Psoas muscle (tissue), 8 donors: Measurements from ENCODE around the gene AP3B1. TPM values are rescaled to one million over a fixed set of nuclear protein-coding genes. Genes with fewer than 3 reads are reported as not detected.

Experiments
- ATAC-seq, 4 donors: fragments of 200-7000 bp; cut with Tn5 transposase; one replicate each; pipeline ENCODE4 v1.9.1; 2020; ENCODE audit warnings: moderate library complexity in 3 of 4, mild to moderate bottlenecking in 2 of 4
- DNase-seq, 2 donors: peaks; one replicate each; pipeline ENCODE4 v3.0.0-alpha.2; 2020
- H3K27ac ChIP-seq: fragments of 200-600 bp; one replicate; pipeline ENCODE4 v1.8.0; 2022
- H3K27me3 ChIP-seq, 3 donors: fragments of 200-600 bp in 1 of 3; one replicate each; pipeline versions ENCODE4 v1.6.1 to v1.8.0; 2013 to 2022; ENCODE audit warnings: low read length in 2 of 3, mild to moderate bottlenecking in 2 of 3, moderate library complexity in 1 of 3; ENCODE audit not compliant: insufficient read depth in 3 of 3
- H3K36me3 ChIP-seq, 2 donors: fragments of 200-600 bp in 1 of 2; one replicate each; pipeline versions ENCODE4 v1.6.1 to v1.8.0; 2013 to 2022; ENCODE audit warnings: low read depth in 1 of 2, mild to moderate bottlenecking in 1 of 2, moderate library complexity in 1 of 2; ENCODE audit not compliant: insufficient read depth in 1 of 2
- H3K4me1 ChIP-seq: fragments of 200-600 bp; one replicate; pipeline ENCODE4 v1.8.0; 2022
- H3K4me3 ChIP-seq: fragments of 200-600 bp; one replicate; pipeline ENCODE4 v1.8.0; 2022; ENCODE audit warnings: mild to moderate bottlenecking
- H3K9me3 ChIP-seq: fragments of 200-600 bp; one replicate; pipeline ENCODE4 v1.8.0; 2022
- WGBS, 3 donors: extraction: QIAGEN DNeasy Blood & Tissue Kit; methylation state at CpG; one replicate each; pipeline versions ENCODE4 v1.1.6 to v1.1.7; 2013; 5-methylcytosine and 5-hydroxymethylcytosine counted together
- intact Hi-C, 2 donors: fragments of 100-400 bp; cut with DNase I; formaldehyde crosslinking; loops; one replicate each; pipeline versions ENCODE4 v1.11.0 to v1.14.2; 2022
- polyA plus RNA-seq, 3 donors: library from polyadenylated mRNA; stranded (reverse); fragments of 200-250 nt; gene quantifications; one replicate each; pipeline ENCODE4 v1.2.3, GENCODE V29; 2013
- total RNA-seq, 4 donors: library from RNA; stranded (reverse); fragmentation: NEBNext Ultra II Directional in 2 of 4; extraction: Animal tissue kit (Norgen Biotek cat#: 25700) in 2 of 4; gene quantifications; one replicate each; pipeline versions ENCODE4 v1.2.1 to v1.2.4, GENCODE V29; 2021 to 2023
- TF ChIP-seq, protein P1 (sequence below): fragments of 200-600 bp; IDR thresholded peaks from one replicate; pipeline ENCODE4 v1.8.0; 2022; ENCODE audit warnings: antibody characterized with exemption
- donor health status: healthy with polysubstance abuse.
- donor health status: DM: no; HTN: no; CAD: no; lungs with moderate emphysema.
- donor health status: Bipolar disorder and iron deficiency.
- donor health status: healthy.
- donor health status: DM: yes; HTN: yes; CAD: no.
- donor health status: DM: no; HTN: no; CAD: no.
- donor health status: DM: no; HTN: no; CAD: no.
- donor health status: DM: yes; HTN: yes; CAD: no.

The AP3B1 gene
- total and polyA plus RNA-seq, 7 donors = 12.4 to 24.4 (median 15.2) TPM

- Histone ChIP-seq H3K27me3 (no peaks in the 10 kb centered on the region), H3K4me1 (peaks cover 15% of the 10 kb centered on the region), H3K36me3 (no peaks in the 10 kb centered on the region), H3K9me3 (no peaks in the 10 kb centered on the region), H3K4me3 (no peak overlapping the region), H3K27ac (no peak overlapping the region)
- TF ChIP-seq, protein P1, sequence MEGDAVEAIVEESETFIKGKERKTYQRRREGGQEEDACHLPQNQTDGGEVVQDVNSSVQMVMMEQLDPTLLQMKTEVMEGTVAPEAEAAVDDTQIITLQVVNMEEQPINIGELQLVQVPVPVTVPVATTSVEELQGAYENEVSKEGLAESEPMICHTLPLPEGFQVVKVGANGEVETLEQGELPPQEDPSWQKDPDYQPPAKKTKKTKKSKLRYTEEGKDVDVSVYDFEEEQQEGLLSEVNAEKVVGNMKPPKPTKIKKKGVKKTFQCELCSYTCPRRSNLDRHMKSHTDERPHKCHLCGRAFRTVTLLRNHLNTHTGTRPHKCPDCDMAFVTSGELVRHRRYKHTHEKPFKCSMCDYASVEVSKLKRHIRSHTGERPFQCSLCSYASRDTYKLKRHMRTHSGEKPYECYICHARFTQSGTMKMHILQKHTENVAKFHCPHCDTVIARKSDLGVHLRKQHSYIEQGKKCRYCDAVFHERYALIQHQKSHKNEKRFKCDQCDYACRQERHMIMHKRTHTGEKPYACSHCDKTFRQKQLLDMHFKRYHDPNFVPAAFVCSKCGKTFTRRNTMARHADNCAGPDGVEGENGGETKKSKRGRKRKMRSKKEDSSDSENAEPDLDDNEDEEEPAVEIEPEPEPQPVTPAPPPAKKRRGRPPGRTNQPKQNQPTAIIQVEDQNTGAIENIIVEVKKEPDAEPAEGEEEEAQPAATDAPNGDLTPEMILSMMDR = no peak
- 85 to 95% (median 88%) methylated on average over 3 of the region's 3 CpGs for WGBS, 3 donors
- ATAC-seq = no peak
- DNase-seq = no peak
- intact Hi-C loops = no loop called here
Measured at GRCh38 chr5:78288246-78288645, 6.3 kb downstream of the AP3B1 start.

GRCh38 chr5:78287833-78288232 lies 6.7 kb downstream of the AP3B1 start:
- Histone ChIP-seq H3K27me3 (no peaks in the 10 kb centered on the region), H3K36me3 (no peaks in the 10 kb centered on the region), H3K4me3 (no peak overlapping the region), H3K4me1 (peaks cover 13% of the 10 kb centered on the region), H3K27ac (no peak overlapping the region), H3K9me3 (no peaks in the 10 kb centered on the region)
- intact Hi-C loops = no loop called here
- DNase-seq = no peak
- TF ChIP-seq, protein P1 = no peak
- 33 to 53% (median 36%) methylated on average over 2 of the region's 2 CpGs for WGBS, 3 donors
- peak in 1 of 4 donors; percentile 37 for ATAC-seq

- ATAC-seq (no peak), DNase-seq (no peak)
- Histone ChIP-seq H3K36me3 (no peaks in the 10 kb centered on the region), H3K4me3 (no peak overlapping the region), H3K9me3 (no peaks in the 10 kb centered on the region), H3K4me1 (peaks cover 13% of the 10 kb centered on the region), H3K27me3 (no peaks in the 10 kb centered on the region), H3K27ac (no peak overlapping the region)
- TF ChIP-seq, protein P1 = no peak
- intact Hi-C loops = no loop called here
Measured at GRCh38 chr5:78287169-78287568, 7.3 kb downstream of the AP3B1 start.

GRCh38 chr5:78286290-78286689 lies 8.2 kb downstream of the AP3B1 start:
- no peak overlapping the region for H3K4me3 ChIP-seq
- peaks cover 17% of the 10 kb centered on the region for H3K4me1 ChIP-seq
- H3K27ac ChIP-seq = no peak overlapping the region
- H3K36me3 ChIP-seq = no peaks in the 10 kb centered on the region
- WGBS, 3 donors = 90 to 100% (median 95%) methylated on average over 1 of the region's 1 CpG
- DNase-seq (no peak), ATAC-seq (no peak)
- intact Hi-C loops = no loop called here
- no peaks in the 10 kb centered on the region for H3K27me3 ChIP-seq
- TF ChIP-seq, protein P1 = no peak
- no peaks in the 10 kb centered on the region for H3K9me3 ChIP-seq

- H3K27me3 ChIP-seq = no peaks in the 10 kb centered on the region
- H3K27ac ChIP-seq = no peak overlapping the region
- DNase-seq = no peak
- H3K36me3 ChIP-seq = no peaks in the 10 kb centered on the region
- H3K4me1 ChIP-seq = peaks cover 21% of the 10 kb centered on the region
- ATAC-seq = no peak
- H3K9me3 ChIP-seq = no peaks in the 10 kb centered on the region
- 92 to 100% (median 94%) methylated on average over 1 of the region's 1 CpG for WGBS, 3 donors
- TF ChIP-seq, protein P1 = no peak
- H3K4me3 ChIP-seq = no peak overlapping the region
- intact Hi-C loops = no loop called here
Measured at GRCh38 chr5:78283802-78284201, 10.7 kb downstream of the AP3B1 start.
